Thyroid gland (tissue), 4 donors: ENCODE data around the gene MPPED2.

Experiments used
- CTCF ChIP-seq, 6 experiments: fragments of 200-600 bp in 3 of 6; fragments of 450-650 bp in 3 of 6; sonication (generic) in 3 of 6; IDR thresholded peaks; one replicate each; pipeline ENCODE4 v1.5.1; 2016 to 2019; ENCODE audit warnings: antibody characterized with exemption in 6 of 6, mild to moderate bottlenecking in 2 of 6, inconsistent platforms in 1 of 6, moderate library complexity in 1 of 6
- POLR2A ChIP-seq, 2 donors: fragments of 450-650 bp; IDR thresholded peaks; one replicate each; pipeline ENCODE4 v1.6.1; 2017; ENCODE audit warnings: antibody characterized with exemption in 2 of 2, mild to moderate bottlenecking in 2 of 2, moderate library complexity in 1 of 2

GRCh38 chr11:30406978-30407762, 179.0 kb downstream of the MPPED2 start:
- TF ChIP-seq POLR2A (IDR thresholded peaks at IDR 0.05) = no peak
- TF ChIP-seq CTCF (IDR thresholded peaks at IDR 0.05) = no peak
